ENCODE measurements around the gene LGR6. TPM values are rescaled to one million over a fixed set of nuclear protein-coding genes. Genes with fewer than 3 reads are reported as not detected.

LGR6 gene
- total RNA-seq, 1 donor from 2014 or later: 26.0 TPM

- intact Hi-C loops (cut with DNase I): no loop called here
- Histone ChIP-seq H3K4me3 (no peak overlapping the region), H3K27ac (peak overlapping the region; percentile 82 to 83), H3K27me3 (no peaks in the 10 kb centered on the region), H3K4me1 (peaks cover 26 to 48% of the 10 kb centered on the region in 2 donors), H3K9me3 (no peaks in the 10 kb centered on the region), H3K36me3 (peaks cover 0 to 4% of the 10 kb centered on the region in 2 donors)
- no peak for DNase-seq (ENCODE audit: low spot score in 2 of 2)
- no peak for TF ChIP-seq CTCF (IDR thresholded peaks at IDR 0.05)
Observed at GRCh38 chr1:202240956-202241355, 47.4 kb downstream of the LGR6 start.

GRCh38 chr1:202241376-202242079, 47.9 kb downstream of the LGR6 start:
- Histone ChIP-seq H3K4me1 (peaks cover 20 to 42% of the 10 kb centered on the region in 2 donors), H3K27me3 (no peaks in the 10 kb centered on the region), H3K9me3 (no peaks in the 10 kb centered on the region), H3K27ac (peak overlapping the region; percentile 82 to 83), H3K36me3 (peaks cover 0 to 4% of the 10 kb centered on the region in 2 donors), H3K4me3 (no peak overlapping the region)
- TF ChIP-seq CTCF (IDR thresholded peaks at IDR 0.05): no peak
- DNase-seq (ENCODE audit: low spot score in 2 of 2): peak; percentile 36 to 87
- intact Hi-C loops (cut with DNase I): no loop called here

GRCh38 chr1:202242080-202242419, 48.5 kb downstream of the LGR6 start:
- H3K27ac ChIP-seq: peak overlapping the region; percentile 82 to 83
- no peaks in the 10 kb centered on the region for H3K27me3 ChIP-seq

GRCh38 chr1:202243006-202243405, 49.4 kb downstream of the LGR6 start:
- peak in 1 of 2 donors; percentile 40 for DNase-seq (ENCODE audit: low spot score in 2 of 2)
- Histone ChIP-seq H3K36me3 (peaks cover 3 to 9% of the 10 kb centered on the region in 2 donors), H3K9me3 (no peaks in the 10 kb centered on the region), H3K27me3 (no peaks in the 10 kb centered on the region), H3K27ac (no peak overlapping the region), H3K4me3 (no peak overlapping the region), H3K4me1 (peaks cover 16 to 32% of the 10 kb centered on the region in 2 donors)
- intact Hi-C loops (cut with DNase I): no loop called here
- TF ChIP-seq CTCF (IDR thresholded peaks at IDR 0.05): no peak

More at GRCh38 chr1:202242080-202242419, 48.5 kb downstream of the LGR6 start:
- Histone ChIP-seq H3K4me1 (peaks cover 16 to 37% of the 10 kb centered on the region in 2 donors), H3K4me3 (no peak overlapping the region), H3K9me3 (no peaks in the 10 kb centered on the region), H3K36me3 (peaks cover 0 to 4% of the 10 kb centered on the region in 2 donors)
- no peak for TF ChIP-seq CTCF (IDR thresholded peaks at IDR 0.05)
- intact Hi-C loops (cut with DNase I): no loop called here
- DNase-seq (ENCODE audit: low spot score in 2 of 2): no peak

- Histone ChIP-seq H3K9me3 (no peaks in the 10 kb centered on the region), H3K27me3 (no peaks in the 10 kb centered on the region), H3K4me3 (no peak overlapping the region), H3K4me1 (peaks cover 16 to 26% of the 10 kb centered on the region in 2 donors), H3K36me3 (peaks cover 15% of the 10 kb centered on the region in 2 donors), H3K27ac (peak overlapping the region; percentile 49 to 64)
- DNase-seq (ENCODE audit: low spot score in 2 of 2): peak in 1 of 2 donors; percentile 44
- intact Hi-C loops (cut with DNase I): no loop called here
- no peak for TF ChIP-seq CTCF (IDR thresholded peaks at IDR 0.05)
Observed at GRCh38 chr1:202244841-202245261, 51.3 kb downstream of the LGR6 start.
